GM12801 (cell line): Measurements from ENCODE around the gene IL3RA.

Source experiments
- TF ChIP-seq, protein P1 (sequence below): IDR thresholded peaks from one replicate; pipeline ENCODE4 v1.5.1; 2011; ENCODE audit warnings: control low read depth; ENCODE audit not compliant: insufficient read length; ENCODE audit errors: extremely low read depth

The IL3RA gene

DNA sequence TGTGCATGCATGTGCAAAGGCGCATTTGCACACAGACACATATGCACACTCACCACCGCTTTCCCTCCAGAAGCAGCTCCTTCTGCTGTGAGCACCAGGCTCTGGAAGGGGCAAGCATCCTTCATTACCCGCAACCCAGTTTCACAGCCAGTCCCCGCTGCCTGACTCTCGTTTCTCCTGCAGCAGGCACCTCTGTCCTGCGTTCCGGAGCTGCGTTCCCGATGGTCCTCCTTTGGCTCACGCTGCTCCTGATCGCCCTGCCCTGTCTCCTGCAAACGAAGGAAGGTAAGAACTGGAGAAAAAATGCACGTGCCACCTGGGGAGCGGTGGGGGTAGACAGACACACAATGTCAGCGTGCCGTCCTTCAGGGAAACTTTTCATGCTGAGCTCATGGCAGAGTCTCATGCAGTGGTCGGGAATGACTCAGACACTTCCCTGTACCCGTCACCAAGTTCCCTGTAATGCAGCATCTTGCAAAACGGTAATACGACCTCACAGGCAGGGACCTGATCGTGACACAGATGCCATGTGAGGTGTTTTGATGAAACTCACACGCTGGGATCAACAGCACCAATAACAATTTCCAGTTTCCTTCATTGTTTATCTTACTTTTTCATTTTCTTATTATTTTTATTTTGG, 5.1 kb downstream of the IL3RA start:
- TF ChIP-seq, protein P1, sequence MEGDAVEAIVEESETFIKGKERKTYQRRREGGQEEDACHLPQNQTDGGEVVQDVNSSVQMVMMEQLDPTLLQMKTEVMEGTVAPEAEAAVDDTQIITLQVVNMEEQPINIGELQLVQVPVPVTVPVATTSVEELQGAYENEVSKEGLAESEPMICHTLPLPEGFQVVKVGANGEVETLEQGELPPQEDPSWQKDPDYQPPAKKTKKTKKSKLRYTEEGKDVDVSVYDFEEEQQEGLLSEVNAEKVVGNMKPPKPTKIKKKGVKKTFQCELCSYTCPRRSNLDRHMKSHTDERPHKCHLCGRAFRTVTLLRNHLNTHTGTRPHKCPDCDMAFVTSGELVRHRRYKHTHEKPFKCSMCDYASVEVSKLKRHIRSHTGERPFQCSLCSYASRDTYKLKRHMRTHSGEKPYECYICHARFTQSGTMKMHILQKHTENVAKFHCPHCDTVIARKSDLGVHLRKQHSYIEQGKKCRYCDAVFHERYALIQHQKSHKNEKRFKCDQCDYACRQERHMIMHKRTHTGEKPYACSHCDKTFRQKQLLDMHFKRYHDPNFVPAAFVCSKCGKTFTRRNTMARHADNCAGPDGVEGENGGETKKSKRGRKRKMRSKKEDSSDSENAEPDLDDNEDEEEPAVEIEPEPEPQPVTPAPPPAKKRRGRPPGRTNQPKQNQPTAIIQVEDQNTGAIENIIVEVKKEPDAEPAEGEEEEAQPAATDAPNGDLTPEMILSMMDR: no peak

DNA sequence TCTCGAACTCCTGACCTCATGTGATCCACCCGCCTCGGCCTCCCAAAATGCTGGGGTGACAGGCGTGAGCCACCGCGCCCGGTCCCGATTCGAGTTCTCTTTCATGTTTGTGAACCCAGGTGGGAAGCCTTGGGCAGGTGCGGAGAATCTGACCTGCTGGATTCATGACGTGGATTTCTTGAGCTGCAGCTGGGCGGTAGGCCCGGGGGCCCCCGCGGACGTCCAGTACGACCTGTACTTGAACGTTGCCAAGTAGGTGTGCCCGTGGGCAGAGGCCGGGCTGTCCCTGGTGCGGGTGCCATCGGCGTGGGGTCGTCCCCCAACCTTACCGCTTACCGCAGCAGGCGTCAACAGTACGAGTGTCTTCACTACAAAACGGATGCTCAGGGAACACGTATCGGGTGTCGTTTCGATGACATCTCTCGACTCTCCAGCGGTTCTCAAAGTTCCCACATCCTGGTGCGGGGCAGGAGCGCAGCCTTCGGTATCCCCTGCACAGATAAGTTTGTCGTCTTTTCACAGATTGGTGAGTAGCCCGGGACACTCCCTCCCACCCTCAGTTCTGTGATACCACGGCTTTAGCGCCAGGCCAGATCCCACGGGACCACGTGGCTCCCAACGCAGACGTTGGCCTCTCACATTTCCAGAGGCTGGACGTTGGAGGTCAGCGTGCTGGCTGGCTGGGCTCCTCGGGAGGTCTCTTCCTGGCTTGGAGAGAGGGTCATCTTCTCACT, 15.6 kb downstream of the IL3RA start:
- TF ChIP-seq, protein P1: no peak

DNA sequence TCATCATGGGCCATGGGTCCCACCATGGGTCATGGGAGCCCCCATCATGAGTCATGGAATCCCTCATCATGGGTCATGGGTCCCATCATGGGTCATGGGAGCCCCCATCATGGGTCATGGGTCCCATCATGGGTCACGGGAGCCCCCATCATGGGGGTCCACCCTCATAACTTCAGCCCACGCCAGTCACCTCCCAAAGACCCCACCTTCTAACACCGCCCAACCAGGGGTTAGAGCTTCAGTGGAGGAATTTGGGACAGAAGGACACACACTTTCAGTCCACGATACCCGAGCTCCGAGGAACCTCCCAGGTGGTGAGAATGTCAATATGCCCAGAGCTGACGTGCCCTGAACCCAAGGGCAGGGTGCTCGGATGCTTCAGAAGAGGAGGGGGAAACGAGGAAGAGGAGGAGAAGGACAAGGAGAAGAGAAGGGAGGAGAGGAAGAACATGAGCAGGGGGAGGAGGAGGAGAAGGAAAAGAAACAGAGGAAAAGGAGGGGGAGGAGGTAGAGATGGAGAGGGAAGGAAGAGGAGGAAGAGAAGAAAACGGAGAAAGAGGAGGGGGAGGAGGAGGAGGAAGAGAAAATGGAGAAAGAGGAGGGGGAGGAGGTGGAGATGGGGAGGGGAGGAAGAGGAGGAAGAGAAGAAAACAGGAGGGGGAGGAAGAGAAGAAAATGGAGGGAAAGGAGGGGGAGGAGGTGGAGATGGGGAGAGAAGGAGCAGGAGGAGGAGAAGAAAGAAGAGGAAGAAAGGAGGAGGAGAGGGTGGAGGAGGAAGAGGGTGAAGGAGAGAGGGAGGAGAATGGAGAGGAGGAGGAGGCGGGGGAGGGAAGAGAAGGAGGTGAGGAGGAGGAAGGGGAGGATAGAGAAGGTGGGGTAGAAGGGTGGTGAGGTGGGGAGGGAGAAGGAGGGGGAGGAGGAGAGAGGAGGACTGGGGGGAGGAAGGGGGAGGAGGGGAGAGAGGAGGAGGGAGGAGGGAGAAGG, 17.7 kb downstream of the IL3RA start:
- TF ChIP-seq, protein P1: no peak

DNA sequence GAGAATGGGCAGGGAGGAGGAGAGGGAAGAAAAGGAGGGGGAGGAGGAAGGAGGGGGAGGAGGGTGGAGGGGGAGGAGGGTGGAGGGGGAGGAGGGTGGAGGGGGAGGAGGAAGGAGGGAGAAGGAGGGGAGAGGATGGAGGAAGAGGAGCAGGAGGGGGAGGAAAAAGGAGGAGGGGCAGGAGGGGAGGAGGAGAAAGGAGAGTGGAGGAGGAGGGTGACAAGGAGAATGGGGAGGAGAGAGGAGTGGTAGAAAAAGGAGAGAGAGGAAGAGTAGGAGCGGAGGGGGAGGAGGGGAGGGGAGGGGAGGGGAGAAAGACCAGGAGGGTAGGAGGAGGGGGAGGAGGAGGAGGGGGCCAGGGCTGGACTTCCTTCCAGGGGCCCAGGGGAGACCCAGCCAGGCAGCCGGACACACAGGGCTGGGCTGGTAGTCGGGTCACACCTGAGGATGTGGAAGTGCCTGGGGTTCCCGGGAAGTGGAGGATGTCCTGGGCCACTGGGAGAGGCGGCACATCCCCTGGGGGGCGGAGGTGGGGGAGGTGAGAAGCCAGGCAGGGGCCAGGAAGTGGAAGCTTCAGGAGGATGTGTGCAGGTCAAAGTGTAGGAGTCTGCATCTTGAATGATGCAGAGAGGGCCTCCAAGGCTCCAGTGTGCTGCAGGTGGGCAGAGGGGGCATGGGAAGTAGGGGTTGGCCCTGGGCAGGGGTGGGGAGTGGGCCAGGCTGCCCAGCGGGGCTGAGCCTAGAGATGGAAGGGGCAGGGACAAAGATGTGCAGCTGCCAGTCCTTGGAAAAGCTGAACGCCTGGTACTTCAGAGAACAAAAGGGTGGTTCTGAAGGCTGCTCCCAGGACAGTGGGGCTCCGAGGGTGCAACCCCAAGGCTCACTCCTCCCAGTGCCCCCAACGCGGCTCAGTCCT, 18.8 kb downstream of the IL3RA start:
- TF ChIP-seq, protein P1: no peak

DNA sequence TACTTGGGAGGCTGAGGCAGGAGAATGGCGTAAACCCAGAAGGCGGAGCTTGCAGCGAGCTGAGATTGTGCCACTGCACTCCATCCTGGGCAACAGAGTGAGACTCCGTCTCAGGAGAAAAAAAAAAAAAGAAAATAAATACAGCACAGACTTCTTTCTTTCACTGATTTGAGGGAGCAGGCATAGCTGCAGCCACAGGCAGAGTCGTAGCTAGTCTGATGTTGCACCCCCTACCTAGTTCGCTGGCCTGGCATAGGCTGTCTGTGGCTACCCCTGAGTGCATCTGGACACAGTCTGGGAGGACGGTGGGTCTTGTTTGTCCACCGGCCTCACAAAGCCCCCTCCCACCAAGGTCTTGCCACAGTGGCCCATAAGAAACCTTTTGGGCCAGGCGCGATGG, 21.4 kb downstream of the IL3RA start:
- TF ChIP-seq, protein P1: no peak

DNA sequence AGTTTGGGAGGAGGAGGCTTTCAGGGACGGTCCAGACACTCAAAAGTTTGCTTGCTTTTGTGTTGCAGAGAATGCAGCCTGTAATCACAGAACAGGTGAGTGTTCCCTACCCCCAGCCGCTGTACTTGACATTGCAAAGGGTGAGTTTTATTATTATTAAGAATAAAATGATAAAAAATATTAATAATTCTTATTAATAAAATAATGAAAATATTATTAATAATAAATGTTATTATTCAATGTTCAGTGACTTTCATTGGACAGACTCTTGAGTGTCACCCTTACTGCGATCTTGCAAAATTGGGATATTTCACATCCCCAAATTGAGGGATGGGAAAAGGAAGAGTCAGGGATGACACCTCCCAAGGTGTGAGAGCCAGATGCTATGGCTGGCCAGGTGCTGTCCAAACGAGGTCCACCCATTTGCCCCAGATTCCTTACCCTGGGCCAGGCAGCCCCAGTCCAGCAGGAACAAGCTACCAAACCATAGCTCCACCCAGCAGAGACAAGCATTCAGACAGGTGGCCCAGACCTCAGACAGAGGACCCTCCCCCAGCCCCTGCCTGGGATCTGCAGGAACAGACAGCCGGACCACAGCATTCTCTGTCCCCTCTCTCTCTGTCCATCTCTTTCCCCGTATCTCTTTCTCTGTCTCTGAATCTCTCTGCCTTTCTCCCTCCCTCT, 22.4 kb downstream of the IL3RA start:
- TF ChIP-seq, protein P1: no peak
